ENCODE data around the gene STARD13. TPM values are rescaled to one million over a fixed set of nuclear protein-coding genes. Genes with fewer than 3 reads are reported as not detected.

Gene STARD13
- total RNA-seq, 4 donors from 2014 or later = 36.8 to 65.6 (median 46.0) TPM

DNA sequence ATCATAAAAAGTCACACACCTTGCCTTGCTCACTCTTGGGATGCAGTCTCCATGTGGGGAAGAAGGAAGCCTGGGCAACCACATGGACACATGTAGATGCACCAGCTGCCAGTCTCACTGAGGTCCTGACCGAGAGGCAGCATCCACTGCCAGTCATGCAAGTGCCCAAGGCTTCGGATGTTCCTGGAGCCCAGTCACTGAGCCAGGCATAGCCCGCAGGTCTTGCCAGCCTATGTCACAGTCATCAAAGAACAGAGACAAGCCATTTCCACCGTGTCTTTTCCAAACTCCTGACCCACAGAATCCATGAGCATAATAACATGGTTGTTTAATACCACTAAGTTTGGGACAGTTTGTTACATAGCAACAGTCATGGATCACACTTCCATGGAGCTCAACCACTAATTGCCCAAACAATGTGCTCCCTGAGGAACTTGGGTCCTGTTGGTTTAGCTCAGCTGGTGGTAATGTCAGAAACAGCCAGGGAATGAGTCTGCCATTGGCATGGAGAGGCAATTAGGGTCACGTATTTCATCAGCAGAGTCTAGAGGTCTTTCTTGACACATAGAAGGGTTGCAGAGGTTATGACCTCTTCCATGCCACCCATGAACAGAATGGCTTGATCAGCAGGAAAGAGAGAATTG lies 21.5 kb downstream of the STARD13 start:
- Histone ChIP-seq H3K4me3 (no peak overlapping the region), H3K4me1 (no peaks in the 10 kb centered on the region), H3K27ac (peak overlapping the region in 1 of 2 donors; percentile 69), H3K27me3 (no peaks in the 10 kb centered on the region), H3K9me3 (no peaks in the 10 kb centered on the region), H3K36me3 (no peaks in the 10 kb centered on the region)
- DNase-seq = no peak
- TF ChIP-seq CTCF (IDR thresholded peaks at IDR 0.05) = no peak
- no peak for TF ChIP-seq POLR2A (IDR thresholded peaks at IDR 0.05)
- intact Hi-C loops (cut with DNase I; ENCODE audit: low total_unique reads) = no loop called here

- H3K9me3 ChIP-seq = no peaks in the 10 kb centered on the region
- H3K27me3 ChIP-seq = no peaks in the 10 kb centered on the region
- TF ChIP-seq CTCF (IDR thresholded peaks at IDR 0.05) (no peak), POLR2A (IDR thresholded peaks at IDR 0.05) (no peak)
- H3K36me3 ChIP-seq = no peaks in the 10 kb centered on the region
- no peak for DNase-seq
- intact Hi-C loops (cut with DNase I; ENCODE audit: low total_unique reads) = no loop called here
- H3K4me1 ChIP-seq = no peaks in the 10 kb centered on the region
- H3K27ac ChIP-seq = peak overlapping the region; percentile 60 to 69
- H3K4me3 ChIP-seq = no peak overlapping the region
Observed at GRCh38 chr13:33263484-33263883, 22.1 kb downstream of the STARD13 start.

GRCh38 chr13:33262997-33263396 lies 22.6 kb downstream of the STARD13 start:
- intact Hi-C loops (cut with DNase I; ENCODE audit: low total_unique reads) = no loop called here
- no peak for DNase-seq
- TF ChIP-seq CTCF (IDR thresholded peaks at IDR 0.05) = no peak
- no peak for TF ChIP-seq POLR2A (IDR thresholded peaks at IDR 0.05)
- no peaks in the 10 kb centered on the region for H3K27me3 ChIP-seq
- H3K36me3 ChIP-seq = no peaks in the 10 kb centered on the region
- H3K4me1 ChIP-seq = peaks cover 0 to under 1% of the 10 kb centered on the region in 2 donors
- H3K27ac ChIP-seq = peak overlapping the region; percentile 60 to 69
- H3K9me3 ChIP-seq = no peaks in the 10 kb centered on the region
- H3K4me3 ChIP-seq = no peak overlapping the region

- Histone ChIP-seq H3K27me3 (no peaks in the 10 kb centered on the region), H3K4me1 (peaks cover 0 to 5% of the 10 kb centered on the region in 2 donors), H3K9me3 (no peaks in the 10 kb centered on the region), H3K27ac (peak overlapping the region; percentile 60 to 69), H3K4me3 (no peak overlapping the region), H3K36me3 (no peaks in the 10 kb centered on the region)
- no peak for TF ChIP-seq CTCF (IDR thresholded peaks at IDR 0.05)
- TF ChIP-seq POLR2A (IDR thresholded peaks at IDR 0.05) = no peak
- intact Hi-C loops (cut with DNase I; ENCODE audit: low total_unique reads) = no loop called here
- no peak for DNase-seq
Observed at GRCh38 chr13:33262594-33262993, 23.0 kb downstream of the STARD13 start.

DNA sequence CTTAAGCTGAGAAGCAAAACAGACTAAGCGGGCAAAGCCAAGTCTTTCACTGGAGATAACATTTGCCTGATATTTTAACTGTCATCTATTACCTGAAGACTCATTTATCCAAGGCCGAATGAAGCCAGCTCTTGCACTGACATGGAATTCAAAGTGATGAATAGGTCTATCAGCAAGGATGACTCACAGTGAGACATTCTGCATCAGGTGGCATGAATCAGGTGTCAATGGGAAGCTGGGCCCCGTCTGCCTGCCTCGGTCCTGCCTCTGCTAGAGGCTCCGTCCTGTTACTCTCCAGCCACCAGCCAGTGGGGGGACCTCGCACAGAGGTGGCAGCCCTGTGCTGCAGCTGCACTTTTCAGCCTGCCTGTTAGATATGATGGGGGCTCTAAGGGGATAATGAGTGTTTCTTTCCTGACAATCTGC lies 23.5 kb downstream of the STARD13 start:
- Histone ChIP-seq H3K9me3 (no peaks in the 10 kb centered on the region), H3K4me1 (peaks cover 0 to 7% of the 10 kb centered on the region in 2 donors), H3K4me3 (no peak overlapping the region), H3K27ac (peak overlapping the region; percentile 53 to 69), H3K36me3 (no peaks in the 10 kb centered on the region), H3K27me3 (no peaks in the 10 kb centered on the region)
- intact Hi-C loops (cut with DNase I; ENCODE audit: low total_unique reads) = no loop called here
- peak; percentile 32 to 65 for DNase-seq
- TF ChIP-seq CTCF (IDR thresholded peaks at IDR 0.05) (no peak), POLR2A (IDR thresholded peaks at IDR 0.05) (no peak)
